Placental epithelial cell (primary cell): Measurements from ENCODE around the gene RIGI. TPM values are rescaled to one million over a fixed set of nuclear protein-coding genes. Genes with fewer than 3 reads are reported as not detected.

Experiments used
- total RNA-seq: library from RNA; depleted of rRNA; stranded (reverse); fragments of >200 nt; gene quantifications from 2 replicates; pipeline ENCODE4 v1.2.3, GENCODE V29; 2012

Gene RIGI
- 1.5 and 2.4 TPM in 2 replicates for total RNA-seq

GRCh38 chr9:32526041-32526706 is at the start of gene RIGI:
Gene RIGI (minus strand): TSS chr9:32526196. CDS start chr9:32526166, 30 bp downstream.

DNA sequence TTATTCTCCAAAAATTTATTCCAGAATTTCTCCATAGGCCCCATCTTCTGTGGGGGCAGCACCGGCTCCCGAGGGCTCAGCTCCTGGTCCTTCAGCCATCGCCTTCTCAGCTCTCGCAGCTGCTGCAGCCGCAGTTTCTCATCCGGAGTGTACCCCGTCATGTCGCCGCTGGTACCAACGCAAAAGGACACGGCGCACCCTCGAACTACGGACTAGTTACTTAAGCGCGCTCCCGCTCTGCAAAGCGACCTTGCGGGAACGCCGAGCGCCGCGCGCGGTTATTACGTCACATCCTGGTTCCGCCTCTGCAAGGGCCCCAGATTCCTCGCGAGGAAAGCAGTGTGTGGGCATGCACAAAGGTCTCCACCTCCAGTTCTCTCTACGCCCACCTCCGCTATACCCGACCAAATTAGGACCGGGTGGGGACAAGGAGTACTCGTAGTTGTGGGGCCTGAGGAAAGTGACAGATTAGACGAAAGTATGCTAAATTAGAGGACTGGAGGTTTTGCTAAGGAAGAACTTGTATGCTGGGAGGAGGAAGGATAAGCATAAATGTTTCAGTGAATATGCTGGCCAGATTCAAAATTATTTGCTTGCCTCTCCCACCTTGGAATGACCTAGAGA is 47.0 kb upstream of the RIGI start, which contains the start of gene NDUFB6:
NDUFB6 (minus strand) TSS at position 260 of the 624 bp plus-strand sequence; CDS start at position 161, 99 bp downstream.

GRCh38 chr9:32552172-32552872 is 26.3 kb upstream of the RIGI start, which contains the start of the genes SMIM27 and TOPORS:
Gene SMIM27 (plus strand): TSS chr9:32552327. CDS start chr9:32552435, 108 bp downstream.
Gene TOPORS (minus strand): TSS chr9:32552586. CDS start chr9:32552436, 150 bp downstream.

Other genes starting within 250 kb of the RIGI start
- 24.3 and 38.7 TPM in 2 replicates for gene ACO1, start 141.6 kb downstream of the RIGI start, total RNA-seq
- gene SMIM27, start 26.1 kb upstream of the RIGI start, total RNA-seq, result 2.7 and 5.9 TPM in 2 replicates
- 21.2 and 25.1 TPM in 2 replicates for gene TOPORS, start 26.4 kb upstream of the RIGI start, total RNA-seq
- gene NDUFB6, start 47.0 kb upstream of the RIGI start, total RNA-seq, result 13.0 and 48.9 TPM in 2 replicates
- gene TAF1L, start 109.5 kb upstream of the RIGI start, total RNA-seq, result not detected in 2 replicates